Measurements from ENCODE around the gene PPIB.

PPIB gene

DNA sequence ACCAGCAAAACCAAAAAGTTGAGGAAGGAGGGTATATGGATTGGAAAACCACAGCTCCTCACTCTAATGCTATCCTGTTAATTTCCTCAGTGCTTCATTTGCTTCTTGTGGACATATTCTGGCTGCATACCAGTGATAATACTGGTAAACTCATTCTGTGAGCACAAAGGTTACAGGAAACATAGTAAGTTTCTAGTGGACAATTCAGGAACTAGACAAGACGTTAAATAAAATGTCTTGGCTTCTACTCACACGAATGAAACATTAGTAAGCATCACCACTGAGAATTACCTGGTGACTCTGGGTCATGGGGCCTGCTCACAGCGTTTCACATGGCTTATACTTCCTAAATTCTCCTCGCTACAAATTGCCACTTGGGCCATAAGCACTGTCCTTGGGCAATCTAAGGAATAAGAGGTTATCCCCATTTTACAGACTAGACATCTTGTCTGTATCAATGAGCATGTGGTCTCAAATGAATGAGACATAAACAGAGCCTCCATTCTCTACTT lies 20.1 kb upstream of the PPIB start:
- Histone ChIP-seq H3K4me3 (replicated peaks; ENCODE audit: insufficient read depth, low read length) (no peak overlapping the region), H3K27ac (replicated peaks) (no peak overlapping the region), H3K27me3 (ENCODE audit: insufficient read depth, poor library complexity, severe bottlenecking) (no peaks in the 10 kb centered on the region)
- DNase-seq (ENCODE audit: low read depth in 1 of 2, low spot score in 1 of 2), result no peak
- TF ChIP-seq POLR2AphosphoS5 (IDR thresholded peaks at IDR 0.05; ENCODE audit: low read depth), result no peak

DNA sequence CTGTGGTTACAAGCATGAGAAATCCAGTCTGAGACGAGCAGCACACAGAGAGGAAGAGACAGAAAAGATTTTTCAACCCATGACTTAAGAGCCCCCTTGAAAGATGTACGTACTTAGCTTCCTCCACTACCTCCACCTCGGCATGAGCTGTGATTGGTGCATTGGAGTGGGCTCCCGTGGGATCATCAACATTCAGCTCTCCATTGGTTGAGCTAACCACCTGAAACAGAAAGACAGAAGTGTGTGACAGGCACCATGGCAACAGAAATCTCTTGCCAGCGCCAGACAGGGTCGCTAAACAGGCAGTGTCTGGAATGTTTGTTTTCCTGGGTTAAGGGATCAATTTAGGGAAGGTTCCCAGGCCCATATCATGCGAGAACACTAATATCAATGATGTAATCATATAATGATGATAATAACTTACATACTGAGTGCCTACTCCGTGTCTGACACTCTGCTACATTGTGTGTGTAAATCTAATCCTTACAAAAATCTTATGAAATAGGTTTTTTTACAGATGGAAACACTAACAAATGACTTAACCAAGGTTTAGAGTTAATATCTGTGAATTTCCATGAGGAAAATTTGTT lies 17.5 kb upstream of the PPIB start:
- TF ChIP-seq, protein P1, sequence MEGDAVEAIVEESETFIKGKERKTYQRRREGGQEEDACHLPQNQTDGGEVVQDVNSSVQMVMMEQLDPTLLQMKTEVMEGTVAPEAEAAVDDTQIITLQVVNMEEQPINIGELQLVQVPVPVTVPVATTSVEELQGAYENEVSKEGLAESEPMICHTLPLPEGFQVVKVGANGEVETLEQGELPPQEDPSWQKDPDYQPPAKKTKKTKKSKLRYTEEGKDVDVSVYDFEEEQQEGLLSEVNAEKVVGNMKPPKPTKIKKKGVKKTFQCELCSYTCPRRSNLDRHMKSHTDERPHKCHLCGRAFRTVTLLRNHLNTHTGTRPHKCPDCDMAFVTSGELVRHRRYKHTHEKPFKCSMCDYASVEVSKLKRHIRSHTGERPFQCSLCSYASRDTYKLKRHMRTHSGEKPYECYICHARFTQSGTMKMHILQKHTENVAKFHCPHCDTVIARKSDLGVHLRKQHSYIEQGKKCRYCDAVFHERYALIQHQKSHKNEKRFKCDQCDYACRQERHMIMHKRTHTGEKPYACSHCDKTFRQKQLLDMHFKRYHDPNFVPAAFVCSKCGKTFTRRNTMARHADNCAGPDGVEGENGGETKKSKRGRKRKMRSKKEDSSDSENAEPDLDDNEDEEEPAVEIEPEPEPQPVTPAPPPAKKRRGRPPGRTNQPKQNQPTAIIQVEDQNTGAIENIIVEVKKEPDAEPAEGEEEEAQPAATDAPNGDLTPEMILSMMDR (IDR thresholded peaks at IDR 0.05; ENCODE audit: insufficient read depth, low read length), result no peak
- TF ChIP-seq GABPA (IDR thresholded peaks at IDR 0.05; ENCODE audit: low read depth) (no peak), POLR2AphosphoS5 (IDR thresholded peaks at IDR 0.05; ENCODE audit: low read depth) (no peak), SPI1 (IDR thresholded peaks at IDR 0.05; ENCODE audit: borderline replicate concordance, low read depth) (no peak)
- TF ChIP-seq, protein P2, sequence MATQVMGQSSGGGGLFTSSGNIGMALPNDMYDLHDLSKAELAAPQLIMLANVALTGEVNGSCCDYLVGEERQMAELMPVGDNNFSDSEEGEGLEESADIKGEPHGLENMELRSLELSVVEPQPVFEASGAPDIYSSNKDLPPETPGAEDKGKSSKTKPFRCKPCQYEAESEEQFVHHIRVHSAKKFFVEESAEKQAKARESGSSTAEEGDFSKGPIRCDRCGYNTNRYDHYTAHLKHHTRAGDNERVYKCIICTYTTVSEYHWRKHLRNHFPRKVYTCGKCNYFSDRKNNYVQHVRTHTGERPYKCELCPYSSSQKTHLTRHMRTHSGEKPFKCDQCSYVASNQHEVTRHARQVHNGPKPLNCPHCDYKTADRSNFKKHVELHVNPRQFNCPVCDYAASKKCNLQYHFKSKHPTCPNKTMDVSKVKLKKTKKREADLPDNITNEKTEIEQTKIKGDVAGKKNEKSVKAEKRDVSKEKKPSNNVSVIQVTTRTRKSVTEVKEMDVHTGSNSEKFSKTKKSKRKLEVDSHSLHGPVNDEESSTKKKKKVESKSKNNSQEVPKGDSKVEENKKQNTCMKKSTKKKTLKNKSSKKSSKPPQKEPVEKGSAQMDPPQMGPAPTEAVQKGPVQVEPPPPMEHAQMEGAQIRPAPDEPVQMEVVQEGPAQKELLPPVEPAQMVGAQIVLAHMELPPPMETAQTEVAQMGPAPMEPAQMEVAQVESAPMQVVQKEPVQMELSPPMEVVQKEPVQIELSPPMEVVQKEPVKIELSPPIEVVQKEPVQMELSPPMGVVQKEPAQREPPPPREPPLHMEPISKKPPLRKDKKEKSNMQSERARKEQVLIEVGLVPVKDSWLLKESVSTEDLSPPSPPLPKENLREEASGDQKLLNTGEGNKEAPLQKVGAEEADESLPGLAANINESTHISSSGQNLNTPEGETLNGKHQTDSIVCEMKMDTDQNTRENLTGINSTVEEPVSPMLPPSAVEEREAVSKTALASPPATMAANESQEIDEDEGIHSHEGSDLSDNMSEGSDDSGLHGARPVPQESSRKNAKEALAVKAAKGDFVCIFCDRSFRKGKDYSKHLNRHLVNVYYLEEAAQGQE (IDR thresholded peaks at IDR 0.05; ENCODE audit: insufficient replicate concordance, low read depth), result no peak
- Histone ChIP-seq H3K27me3 (ENCODE audit: insufficient read depth, poor library complexity, severe bottlenecking) (no peaks in the 10 kb centered on the region), H3K27ac (replicated peaks) (no peak overlapping the region), H3K4me3 (replicated peaks; ENCODE audit: insufficient read depth, low read length) (no peak overlapping the region)
- DNase-seq (ENCODE audit: low read depth in 1 of 2, low spot score in 1 of 2), result no peak

DNA sequence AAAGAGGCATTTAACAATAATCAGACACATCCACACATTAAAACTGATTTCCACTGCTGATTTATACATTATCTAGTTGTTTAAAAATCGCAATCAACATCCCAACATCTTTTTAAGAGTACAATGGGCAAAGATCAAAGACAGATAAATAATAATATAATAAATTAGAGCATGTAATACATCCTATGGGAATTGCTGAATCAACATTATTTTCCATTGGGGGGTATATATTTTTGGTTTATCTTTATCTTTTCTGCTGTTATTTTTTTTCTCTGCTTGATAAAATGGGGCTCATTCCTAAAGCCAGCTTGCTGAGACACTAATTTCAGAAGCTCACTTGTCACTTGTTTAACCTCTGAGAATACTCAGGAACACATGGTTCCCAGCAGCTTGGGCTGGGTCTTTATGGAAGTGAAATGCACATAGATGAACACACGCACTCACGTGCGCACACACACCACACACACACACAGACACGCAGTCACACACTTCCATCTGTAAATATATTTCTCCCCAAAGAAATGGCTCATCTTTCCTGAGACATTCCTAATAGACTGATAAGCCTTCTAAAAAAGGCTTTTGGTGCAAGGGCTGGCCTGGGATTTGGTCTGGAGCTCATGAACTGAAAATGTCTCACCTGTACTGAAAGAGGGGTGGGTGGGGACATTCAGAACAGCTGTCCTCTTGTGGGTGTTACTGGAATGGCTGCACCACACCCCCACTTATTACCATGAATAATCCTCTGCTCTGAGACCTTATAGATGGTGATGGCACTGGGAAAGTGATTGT lies 3.5 kb upstream of the PPIB start:
- DNase-seq (ENCODE audit: low read depth in 1 of 2, low spot score in 1 of 2), result no peak
- Histone ChIP-seq H3K4me3 (replicated peaks; ENCODE audit: insufficient read depth, low read length) (no peak overlapping the region), H3K27ac (replicated peaks) (peak overlapping the region; percentile 37), H3K27me3 (ENCODE audit: insufficient read depth, poor library complexity, severe bottlenecking) (no peaks in the 10 kb centered on the region)
- no peak for TF ChIP-seq GABPA (IDR thresholded peaks at IDR 0.05; ENCODE audit: low read depth)

DNA sequence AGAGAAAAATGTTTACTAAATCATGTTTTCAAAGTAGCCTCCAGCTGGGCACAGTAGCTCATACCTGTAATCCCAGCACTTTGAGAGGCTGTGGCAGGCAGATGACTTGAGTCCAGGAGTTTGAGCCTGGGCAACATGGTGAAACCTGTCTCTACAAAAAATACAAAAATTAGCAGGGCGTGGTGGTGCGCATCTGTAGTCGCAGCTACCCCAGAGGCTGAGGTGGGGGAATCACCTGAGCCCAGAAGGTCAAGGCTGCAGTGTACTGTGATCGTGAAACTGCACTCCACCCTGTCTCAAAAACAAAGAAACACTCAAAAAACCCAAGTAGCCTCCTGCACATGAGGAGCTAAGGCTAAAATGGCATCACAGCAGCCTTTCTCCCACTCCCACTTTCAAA lies 1.6 kb upstream of the PPIB start:
- peak overlapping the region; percentile 91 for H3K27ac ChIP-seq (replicated peaks)
- no peak overlapping the region for H3K4me3 ChIP-seq (replicated peaks; ENCODE audit: insufficient read depth, low read length)
- no peak for DNase-seq (ENCODE audit: low read depth in 1 of 2, low spot score in 1 of 2)
- TF ChIP-seq, protein P1 (IDR thresholded peaks at IDR 0.05; ENCODE audit: insufficient read depth, low read length), result no peak
- TF ChIP-seq, protein P2 (IDR thresholded peaks at IDR 0.05; ENCODE audit: insufficient replicate concordance, low read depth), result no peak
- TF ChIP-seq GABPA (IDR thresholded peaks at IDR 0.05; ENCODE audit: low read depth) (no peak), SPI1 (IDR thresholded peaks at IDR 0.05; ENCODE audit: borderline replicate concordance, low read depth) (no peak), POLR2AphosphoS5 (IDR thresholded peaks at IDR 0.05; ENCODE audit: low read depth) (no peak)
- H3K27me3 ChIP-seq (ENCODE audit: insufficient read depth, poor library complexity, severe bottlenecking), result no peaks in the 10 kb centered on the region

All from HL-60 (cell line).